GM21717 (cell line): ENCODE measurements around the gene OR11H6.
"Not testable (repeated sequence)": the region's sequence is repeated elsewhere in the genome, so short reads cannot be mapped to it uniquely, and the experiment has no call there.

Source experiments
- ATAC-seq: cut with Tn5 transposase; IDR thresholded peaks from one replicate; pipeline ENCODE4 v1.9.1; 2021; ENCODE audit warnings: mild to moderate bottlenecking, moderate library complexity; ENCODE audit not compliant: unreplicated experiment

OR11H6 gene, protein sequence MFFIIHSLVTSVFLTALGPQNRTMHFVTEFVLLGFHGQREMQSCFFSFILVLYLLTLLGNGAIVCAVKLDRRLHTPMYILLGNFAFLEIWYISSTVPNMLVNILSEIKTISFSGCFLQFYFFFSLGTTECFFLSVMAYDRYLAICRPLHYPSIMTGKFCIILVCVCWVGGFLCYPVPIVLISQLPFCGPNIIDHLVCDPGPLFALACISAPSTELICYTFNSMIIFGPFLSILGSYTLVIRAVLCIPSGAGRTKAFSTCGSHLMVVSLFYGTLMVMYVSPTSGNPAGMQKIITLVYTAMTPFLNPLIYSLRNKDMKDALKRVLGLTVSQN

DNA sequence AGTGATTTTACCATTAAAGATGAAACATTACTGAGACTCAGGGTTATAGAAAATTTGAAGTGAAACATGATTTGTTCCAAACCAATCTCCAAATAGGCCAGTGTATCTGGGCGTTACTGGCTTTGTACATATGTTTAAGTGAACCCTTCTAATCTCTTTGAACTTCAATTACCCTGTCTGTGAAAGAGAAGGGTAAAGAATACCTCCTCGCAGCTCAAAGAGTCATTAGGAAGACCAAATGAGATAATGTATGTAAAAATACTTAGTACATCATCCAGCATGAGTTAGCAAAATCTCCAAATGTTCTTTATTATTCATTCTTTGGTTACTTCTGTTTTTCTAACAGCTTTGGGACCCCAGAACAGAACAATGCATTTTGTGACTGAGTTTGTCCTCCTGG is at the start of gene OR11H6:
TSS of gene OR11H6 (plus strand) at position 301 of the 400 bp plus-strand sequence. CDS start at position 301, 0 bp downstream.
- ATAC-seq, result no peak

DNA sequence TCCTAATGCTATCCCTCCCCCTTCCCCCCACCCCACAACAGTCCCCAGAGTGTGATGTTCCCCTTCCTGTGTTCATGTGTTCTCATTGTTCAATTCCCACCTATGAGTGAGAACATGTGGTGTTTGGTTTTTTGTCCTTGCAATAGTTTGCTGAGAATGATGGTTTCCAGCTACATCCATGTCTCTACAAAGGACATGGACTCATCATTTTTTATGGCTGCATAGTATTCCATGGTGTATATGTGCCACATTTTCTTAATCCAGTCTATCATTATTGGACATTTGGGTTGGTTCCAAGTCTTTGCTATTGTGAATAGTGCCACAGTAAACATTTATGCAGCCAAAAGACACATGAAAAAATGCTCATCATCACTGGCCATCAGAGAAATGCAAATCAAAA is 49.3 kb upstream of the OR11H6 start:
- ATAC-seq, result not testable (repeated sequence)

DNA sequence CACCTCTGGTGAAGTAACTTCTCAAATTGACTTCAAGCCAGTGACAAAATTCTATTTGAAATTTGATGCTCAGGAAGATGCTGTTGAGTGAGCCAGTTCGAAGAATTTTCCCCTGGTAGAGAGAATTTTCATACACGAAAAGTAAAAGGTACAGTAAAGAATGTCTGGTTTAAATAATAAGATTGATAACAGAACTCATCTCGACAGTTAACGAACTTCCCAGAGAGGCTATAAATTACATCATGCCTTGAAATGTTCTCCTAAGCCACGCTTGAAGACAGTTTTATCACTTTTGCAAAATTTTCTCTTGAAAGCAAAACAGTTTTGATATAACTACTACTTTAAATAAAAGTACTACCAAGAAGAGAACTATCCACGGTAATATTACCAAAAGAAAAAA is 47.2 kb upstream of the OR11H6 start:
- ATAC-seq, result no peak

DNA sequence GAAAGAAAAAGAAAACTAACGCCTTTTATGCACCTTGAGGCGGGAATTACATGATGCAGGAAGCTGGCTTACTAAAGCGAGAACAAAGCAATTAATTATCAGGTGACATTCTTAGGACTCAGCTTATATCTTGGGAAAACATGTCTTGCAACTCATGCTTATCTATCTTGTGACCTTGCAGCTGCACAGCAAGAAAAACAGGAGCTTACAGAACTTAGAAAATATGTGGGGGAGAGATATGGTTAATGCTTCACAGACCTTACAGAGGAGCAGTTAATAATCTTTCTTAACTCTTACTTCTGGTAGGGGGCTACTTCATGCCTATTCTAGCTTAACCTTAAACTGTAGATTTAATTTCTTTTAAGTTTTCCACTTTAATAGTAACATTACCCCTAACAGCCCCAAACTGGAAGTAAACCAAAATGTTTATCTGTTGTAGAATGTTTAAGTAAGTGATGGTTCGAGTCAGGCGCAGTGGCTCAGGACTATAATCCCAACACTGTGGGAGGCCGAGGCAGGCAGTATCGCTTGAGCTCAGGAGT is 46.0 kb upstream of the OR11H6 start:
- ATAC-seq, result no peak

DNA sequence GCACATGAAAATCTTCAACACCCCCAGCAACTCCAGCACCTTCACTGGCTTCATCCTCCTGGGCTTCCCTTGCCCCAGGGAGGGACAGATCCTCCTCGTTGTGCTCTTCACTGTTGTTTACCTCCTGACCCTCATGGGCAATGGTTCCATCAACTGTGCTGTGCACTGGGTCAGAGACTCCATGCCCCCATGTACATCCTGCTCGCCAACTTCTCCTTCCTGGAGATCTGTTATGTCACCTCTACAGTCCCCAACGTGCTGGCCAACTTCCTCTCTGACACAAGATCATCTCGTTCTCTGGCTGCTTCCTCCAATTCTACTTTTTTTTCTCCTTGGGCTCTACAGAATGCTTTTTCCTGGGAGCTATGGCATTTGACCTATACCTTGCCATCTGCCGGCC is 44.3 kb upstream of the OR11H6 start:
- ATAC-seq, result no peak

DNA sequence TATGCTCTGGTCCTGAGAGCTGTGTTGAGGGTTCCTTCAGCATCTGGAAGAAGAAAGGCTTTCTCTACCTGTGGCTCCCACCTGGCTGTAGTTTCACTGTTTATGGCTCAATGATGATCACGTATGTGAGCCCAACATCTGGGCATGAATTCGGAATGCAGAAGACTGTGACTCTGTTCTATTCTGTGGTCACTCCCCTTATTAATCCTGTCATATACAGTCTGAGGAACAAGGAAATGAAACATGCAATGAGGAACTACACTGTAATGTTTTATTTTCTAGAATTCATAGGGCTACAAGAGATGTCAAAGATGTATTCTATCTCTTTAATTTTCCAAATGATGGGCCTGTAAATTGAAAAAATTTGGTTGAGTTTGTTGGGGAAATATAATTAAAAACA is 43.6 kb upstream of the OR11H6 start:
- no peak for ATAC-seq

DNA sequence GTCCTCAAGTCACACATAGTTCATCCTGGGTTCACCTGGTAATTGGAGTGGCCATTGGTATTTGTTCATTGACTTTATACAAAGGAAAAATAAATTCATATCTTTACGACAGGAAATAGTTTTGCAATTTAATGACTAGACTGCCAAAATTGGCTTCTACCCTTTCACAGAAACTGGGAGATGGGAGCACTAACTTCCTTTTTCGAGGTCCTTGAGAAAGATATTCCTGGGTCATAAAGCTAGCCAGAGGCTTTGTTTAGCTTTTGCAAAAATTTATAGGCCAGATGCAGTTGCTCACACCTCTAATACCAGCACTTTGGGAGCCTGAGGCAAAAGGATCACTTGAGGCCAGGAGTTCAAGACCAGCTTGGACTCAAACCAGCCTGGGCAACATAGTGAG is 43.0 kb upstream of the OR11H6 start:
- ATAC-seq, result no peak

DNA sequence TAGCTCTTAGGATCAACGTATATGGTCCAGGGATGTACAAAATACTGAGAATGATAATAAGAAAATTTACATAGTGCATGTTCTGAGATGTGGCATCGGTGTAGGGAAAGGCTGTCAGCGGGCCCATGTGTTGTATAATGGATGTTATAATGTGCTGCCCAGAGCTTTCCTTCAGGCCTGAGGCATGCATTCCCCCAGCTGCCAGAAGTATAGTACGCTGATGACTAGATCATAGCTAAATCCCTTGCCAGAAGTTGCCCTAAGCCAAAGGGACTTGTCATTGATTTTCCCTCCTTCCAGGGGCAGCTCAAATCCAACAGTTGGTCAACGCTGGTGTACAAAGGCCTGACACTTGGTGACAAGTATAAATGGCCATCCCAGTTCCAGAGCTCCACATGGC is 39.3 kb upstream of the OR11H6 start:
- no peak for ATAC-seq

DNA sequence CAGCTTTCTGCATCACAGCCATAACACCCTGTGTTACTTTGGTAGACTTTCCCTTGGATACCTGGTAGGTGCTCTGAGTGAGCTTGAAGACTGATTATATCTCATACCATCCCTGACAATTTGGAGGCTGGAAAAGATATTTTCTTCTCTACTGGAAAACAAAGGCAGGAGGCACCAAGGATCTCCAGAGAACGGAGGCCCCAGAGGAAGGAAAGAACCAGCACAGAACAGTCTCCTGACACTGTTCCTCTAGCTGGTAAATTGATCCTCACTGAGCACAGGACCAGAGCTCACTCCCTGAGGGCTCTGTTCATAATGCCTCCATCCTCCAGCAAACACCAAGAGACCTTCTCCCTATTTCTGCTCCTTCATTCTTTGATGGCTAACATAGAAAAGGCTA is 32.9 kb upstream of the OR11H6 start, which contains the start of gene OR11G2:
TSS of gene OR11G2 (plus strand) at position 301 of the 400 bp plus-strand sequence. CDS start 6,542 bp downstream, outside the sequence.
- no peak for ATAC-seq

DNA sequence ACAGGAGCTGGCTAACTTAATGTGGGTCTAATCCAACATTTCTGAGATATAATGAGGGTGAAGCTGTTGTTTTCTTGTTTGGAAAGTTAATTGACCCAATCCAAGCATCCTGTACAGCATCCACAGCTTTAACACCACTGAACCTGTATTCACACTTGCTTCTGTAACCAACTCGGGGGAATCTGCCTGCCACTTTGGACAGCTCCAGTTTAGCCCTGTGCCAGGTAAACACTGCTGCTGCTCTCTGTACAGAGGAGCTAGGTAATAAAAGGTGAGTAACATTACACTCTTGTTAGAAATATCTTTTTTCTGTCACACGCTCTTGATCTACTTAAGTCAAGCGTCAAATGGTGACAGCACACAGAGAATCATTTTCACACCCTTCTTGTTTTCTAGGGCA is 32.1 kb upstream of the OR11H6 start:
- ATAC-seq, result no peak

DNA sequence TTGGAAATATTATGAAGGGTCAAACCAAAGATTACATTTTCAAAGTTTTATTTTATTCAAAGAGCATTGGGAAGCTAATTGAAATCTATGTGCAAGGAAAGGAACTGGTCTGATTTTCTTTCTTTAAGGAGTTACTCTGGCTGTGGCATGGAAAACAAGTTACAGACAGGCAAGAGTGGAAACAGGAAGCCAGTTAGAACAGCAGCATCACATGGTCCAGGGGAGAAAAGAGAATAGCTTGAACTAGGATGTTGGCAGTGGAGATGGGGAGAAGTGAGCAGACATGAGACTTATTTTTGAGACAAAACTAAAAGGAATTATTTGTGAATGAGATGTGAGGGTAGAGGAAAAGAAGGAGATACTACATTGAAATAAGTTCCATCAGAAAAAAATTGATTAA is 29.4 kb upstream of the OR11H6 start:
- ATAC-seq, result no peak

DNA sequence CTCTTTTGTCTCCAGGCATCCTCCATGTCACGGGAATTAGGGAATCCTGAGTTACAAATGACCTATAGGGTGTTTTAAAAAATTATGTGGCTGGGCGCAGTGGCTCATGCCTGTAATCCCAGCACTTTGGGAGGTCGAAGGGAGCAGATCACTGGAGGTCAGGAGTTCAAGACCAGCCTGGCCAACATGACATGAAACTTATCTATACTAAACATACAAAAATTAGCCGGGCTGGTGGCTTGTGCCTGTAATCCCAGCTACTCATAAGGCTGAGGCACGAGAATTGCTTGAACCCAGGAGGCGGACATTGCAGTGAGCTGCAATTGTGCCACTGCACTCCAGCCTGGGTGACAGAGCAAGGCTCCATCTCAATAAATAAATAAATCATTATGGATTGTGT is 28.3 kb upstream of the OR11H6 start:
- ATAC-seq, result not testable (repeated sequence)

DNA sequence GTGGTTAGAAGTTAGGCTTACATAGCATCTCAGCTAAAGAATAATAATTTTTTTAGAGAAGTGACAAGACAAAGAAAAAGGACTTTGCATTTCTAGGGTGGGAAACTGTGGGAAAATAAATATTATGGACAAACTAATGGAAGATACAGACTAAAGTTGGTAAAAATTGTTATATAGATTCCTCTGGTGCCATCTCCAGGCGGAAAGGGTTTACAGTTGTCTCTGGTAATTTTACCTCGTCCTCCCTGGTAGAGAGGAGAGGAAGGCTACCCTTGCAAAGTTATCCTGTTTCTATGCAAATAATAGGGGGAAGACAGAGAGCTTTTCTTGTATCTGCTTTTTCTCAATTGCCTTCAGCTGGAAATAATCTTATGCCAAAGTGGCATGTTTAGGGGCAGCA is 27.6 kb upstream of the OR11H6 start:
- no peak for ATAC-seq

DNA sequence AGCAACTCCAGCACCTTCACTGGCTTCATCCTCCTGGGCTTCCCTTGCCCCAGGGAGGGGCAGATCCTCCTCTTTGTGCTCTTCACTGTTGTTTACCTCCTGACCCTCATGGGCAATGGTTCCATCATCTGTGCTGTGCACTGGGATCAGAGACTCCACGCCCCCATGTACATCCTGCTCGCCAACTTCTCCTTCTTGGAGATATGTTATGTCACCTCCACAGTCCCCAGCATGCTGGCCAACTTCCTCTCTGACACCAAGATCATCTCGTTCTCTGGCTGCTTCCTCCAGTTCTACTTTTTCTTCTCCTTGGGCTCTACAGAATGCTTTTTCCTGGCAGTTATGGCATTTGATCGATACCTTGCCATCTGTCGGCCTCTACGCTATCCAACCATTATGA is 26.1 kb upstream of the OR11H6 start:
- ATAC-seq, result no peak

DNA sequence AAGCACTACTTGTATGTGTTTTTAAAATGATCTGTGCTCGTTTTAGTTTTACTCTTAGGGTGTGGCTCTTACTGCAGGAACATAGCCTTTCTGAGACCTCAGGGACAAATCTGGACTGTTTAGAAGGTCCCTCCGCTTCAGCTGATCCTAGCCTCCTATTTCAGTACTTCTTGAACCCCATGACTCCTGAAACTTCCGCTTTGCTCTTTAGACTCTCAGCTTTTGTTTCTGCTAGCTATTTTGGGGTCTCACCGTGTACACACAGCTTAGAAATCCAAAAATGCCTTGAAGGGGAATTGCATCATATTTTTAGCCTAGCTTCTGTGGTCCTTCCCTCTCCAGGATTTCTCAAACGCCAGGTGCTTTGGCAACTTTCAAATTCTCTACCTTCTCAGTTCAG is 24.5 kb upstream of the OR11H6 start:
- ATAC-seq, result no peak

DNA sequence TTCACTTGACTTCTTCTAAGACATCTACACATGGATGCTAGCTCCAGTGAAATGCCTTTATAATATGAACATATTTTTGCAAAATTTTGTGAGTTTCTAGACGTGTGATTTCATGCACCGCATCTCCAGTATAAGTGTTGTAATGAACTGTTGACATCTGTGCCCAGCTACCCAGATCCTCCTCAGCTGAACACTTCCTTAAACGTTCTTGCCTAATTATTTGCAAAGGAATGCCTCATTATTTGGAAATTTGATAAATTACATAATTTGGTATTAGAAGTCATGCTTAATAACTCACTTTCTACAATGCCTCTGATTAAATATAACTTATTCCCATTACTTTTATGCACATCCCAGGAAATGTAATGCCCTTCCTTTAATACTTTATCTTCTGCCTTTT is 18.8 kb upstream of the OR11H6 start:
- no peak for ATAC-seq

DNA sequence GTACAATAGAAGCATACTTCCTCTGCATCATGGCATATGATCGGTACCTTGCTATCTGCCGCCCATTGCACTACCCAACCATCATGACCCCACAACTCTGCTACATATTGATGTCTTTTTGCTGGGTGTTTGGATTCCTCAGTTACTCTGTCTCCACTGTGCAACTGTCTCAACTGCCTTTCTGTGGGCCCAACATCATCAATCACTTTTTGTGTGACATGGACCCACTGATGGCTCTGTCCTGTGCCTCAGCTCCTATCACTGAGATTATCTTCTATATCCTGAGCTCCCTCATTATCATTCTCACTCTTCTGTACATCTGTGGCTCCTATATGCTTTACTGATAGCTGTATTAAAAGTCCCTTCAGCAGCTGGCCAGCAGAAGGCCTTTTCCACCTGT is 13.9 kb upstream of the OR11H6 start:
- no peak for ATAC-seq

DNA sequence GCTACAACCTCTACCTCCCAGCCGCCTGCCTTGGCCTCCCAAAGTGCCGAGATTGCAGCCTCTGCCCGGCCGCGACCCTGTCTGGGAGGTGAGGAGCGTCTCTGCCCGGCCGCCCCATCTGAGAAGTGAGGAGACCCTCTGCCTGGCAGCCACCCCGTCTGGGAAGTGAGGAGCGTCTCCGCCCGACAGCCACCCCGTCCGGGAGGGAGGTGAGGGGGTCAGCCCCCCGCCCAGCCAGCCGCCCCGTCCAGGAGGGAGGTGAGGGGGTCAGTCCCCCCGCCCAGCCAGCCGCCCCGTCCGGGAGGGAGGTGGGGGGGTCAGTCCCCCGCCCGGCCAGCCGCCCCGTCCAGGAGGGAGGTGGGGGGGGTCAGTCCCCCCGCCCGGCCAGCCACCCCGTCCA is 11.1 kb upstream of the OR11H6 start:
- not testable (repeated sequence) for ATAC-seq

DNA sequence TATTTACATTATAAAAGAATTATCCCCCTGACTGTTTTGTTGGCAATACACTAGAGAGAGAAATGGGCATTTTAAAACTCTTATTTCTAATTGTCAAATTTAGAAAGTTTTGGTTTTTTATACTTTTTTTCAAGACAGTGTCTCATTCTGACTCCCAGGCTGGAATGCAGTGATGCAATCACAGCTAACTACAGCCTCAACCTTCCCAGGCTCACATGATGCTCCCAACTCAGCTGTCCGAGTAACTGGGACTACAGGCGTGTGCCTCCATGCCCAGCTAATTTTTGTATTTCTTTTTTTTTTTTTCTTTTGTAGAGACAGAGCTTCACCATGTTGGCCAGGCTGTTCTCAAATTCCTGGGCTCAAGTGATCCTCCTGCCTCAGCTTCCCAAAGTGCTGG is 8.3 kb upstream of the OR11H6 start:
- no peak for ATAC-seq

DNA sequence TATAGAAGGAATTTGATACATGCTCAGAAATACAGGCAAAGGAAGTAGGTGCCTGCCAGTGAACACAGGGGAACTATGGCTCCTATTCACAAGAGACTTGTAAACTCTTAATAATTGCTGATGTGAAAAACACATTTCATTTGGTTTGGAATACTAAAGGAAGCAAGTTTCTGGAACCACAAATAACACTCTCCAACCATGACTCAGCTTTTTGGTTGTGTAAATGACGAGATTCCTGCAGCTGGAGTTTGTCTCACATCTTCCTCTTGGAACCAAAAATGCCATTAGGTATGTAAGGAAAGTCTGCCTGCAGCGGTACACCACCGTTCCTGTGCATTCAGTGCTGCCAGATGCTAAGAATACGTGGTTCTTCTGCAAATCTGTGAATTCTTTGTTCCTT is 4.5 kb upstream of the OR11H6 start:
- ATAC-seq, result no peak

DNA sequence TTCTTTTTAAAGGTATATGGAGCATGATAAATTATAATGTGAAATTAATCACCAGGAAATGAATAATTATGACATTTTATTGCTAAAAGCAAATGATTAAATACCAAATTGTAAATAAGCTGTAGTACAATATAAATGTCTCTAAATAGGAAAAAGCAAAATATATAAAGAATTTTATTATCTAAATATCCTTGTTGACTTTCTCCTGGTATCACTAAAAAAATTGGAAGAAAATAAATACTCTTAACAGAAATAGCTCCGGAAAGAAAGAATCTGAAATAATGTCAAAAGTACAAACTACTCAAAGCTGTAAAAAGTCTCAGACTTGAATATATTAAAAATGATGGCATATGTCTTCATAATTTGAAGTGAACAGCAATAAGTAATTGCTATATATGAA is 5.2 kb downstream of the OR11H6 start, which contains the start of gene OR11H7:
TSS of gene OR11H7 (plus strand) at position 301 of the 400 bp plus-strand sequence.
- ATAC-seq, result no peak

DNA sequence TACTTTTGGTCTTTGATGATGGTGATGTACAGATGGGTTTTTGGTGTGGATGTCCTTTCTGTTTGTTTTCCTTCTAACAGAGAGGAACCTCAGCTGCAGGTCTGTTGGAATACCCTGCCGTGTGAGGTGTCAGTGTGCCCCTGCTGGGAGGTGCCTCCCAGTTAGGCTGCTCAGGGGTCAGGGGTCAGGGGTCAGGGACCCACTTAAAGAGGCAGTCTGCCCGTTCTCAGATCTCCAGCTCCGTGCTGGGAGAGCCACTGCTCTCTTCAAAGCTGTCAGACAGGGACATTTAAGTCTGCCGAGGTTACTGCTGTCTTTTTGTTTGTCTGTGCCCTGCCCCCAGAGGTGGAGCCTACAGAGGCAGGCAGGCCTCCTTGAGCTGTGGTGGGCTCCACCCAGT is 11.9 kb downstream of the OR11H6 start:
- not testable (repeated sequence) for ATAC-seq
